Kidney capillary endothelial cell (primary cell): ENCODE measurements around the gene MYMK.
"Not testable (repeated sequence)": the region's sequence is repeated elsewhere in the genome, so short reads cannot be mapped to it uniquely, and the experiment has no call there.

Source experiments
- DNase-seq: peaks from one replicate; pipeline ENCODE4 v3.0.0-alpha.2; 2018; ENCODE audit warnings: low spot score

MYMK gene

GRCh38 chr9:133524679-133525228 lies at the start of gene MYMK:
Gene MYMK, minus strand, starts transcription at chr9:133524959. Its CDS starts 115 bp downstream, at chr9:133524844.
- no peak for DNase-seq

- DNase-seq, result no peak
Observed at GRCh38 chr9:133573791-133574515, 49.2 kb upstream of the MYMK start.

- DNase-seq, result no peak
Observed at GRCh38 chr9:133572821-133573361, 48.1 kb upstream of the MYMK start.

GRCh38 chr9:133571896-133572595 lies 47.3 kb upstream of the MYMK start:
- DNase-seq, result no peak

- no peak for DNase-seq
Observed at GRCh38 chr9:133571391-133571890, 46.7 kb upstream of the MYMK start.

GRCh38 chr9:133570691-133571080 lies 45.9 kb upstream of the MYMK start:
- DNase-seq, result no peak

- no peak for DNase-seq
Observed at GRCh38 chr9:133569891-133570690, 45.3 kb upstream of the MYMK start.

GRCh38 chr9:133569121-133569785 lies 44.5 kb upstream of the MYMK start:
- DNase-seq, result no peak

- no peak for DNase-seq
Observed at GRCh38 chr9:133568186-133568585, 43.4 kb upstream of the MYMK start.

- no peak for DNase-seq
Observed at GRCh38 chr9:133566817-133567216, 42.1 kb upstream of the MYMK start.

- no peak for DNase-seq
Observed at GRCh38 chr9:133566382-133566781, 41.6 kb upstream of the MYMK start.

- no peak for DNase-seq
Observed at GRCh38 chr9:133564451-133565116, 39.8 kb upstream of the MYMK start.

- not testable (repeated sequence) for DNase-seq
Observed at GRCh38 chr9:133563814-133564213, 39.1 kb upstream of the MYMK start.

GRCh38 chr9:133563291-133563796 lies 38.6 kb upstream of the MYMK start:
- no peak for DNase-seq

GRCh38 chr9:133562611-133563290 lies 38.0 kb upstream of the MYMK start:
- DNase-seq, result no peak

GRCh38 chr9:133561976-133562554 lies 37.3 kb upstream of the MYMK start:
- DNase-seq, result no peak

- DNase-seq, result no peak
Observed at GRCh38 chr9:133560944-133561343, 36.2 kb upstream of the MYMK start.

- DNase-seq, result no peak
Observed at GRCh38 chr9:133560311-133560710, 35.6 kb upstream of the MYMK start.
